ENCODE results near the gene STK40. TPM values are rescaled to one million over a fixed set of nuclear protein-coding genes. Genes with fewer than 3 reads are reported as not detected.

The STK40 gene
- total and polyA plus RNA-seq, 9 of the 15 experiments (the other 6 are each of a cell fraction or from before 2014, with no cell fraction given), result 0.69 to 94.3 (median 39.1) TPM

GRCh38 chr1:36385410-36386264, at the start of gene STK40 (continued):
- TF ChIP-seq CBX3 (IDR thresholded peaks at IDR 0.05; ENCODE audit: borderline replicate concordance in 1 of 2, low read length in 2 of 2), result no peak
- peak; percentile 100 for TF ChIP-seq MBD2 (IDR thresholded peaks at IDR 0.05; ENCODE audit: borderline replicate concordance, low read depth)
- TF ChIP-seq E2F8 (IDR thresholded peaks at IDR 0.05; ENCODE audit: low read depth, partially characterized antibody), result peak; percentile 96
- no peak for TF ChIP-seq MYBL2 (IDR thresholded peaks at IDR 0.05; ENCODE audit: low read depth)
- no peak for TF ChIP-seq MYBL2 (CRISPR knock-in tag; IDR thresholded peaks at IDR 0.05; ENCODE audit: borderline replicate concordance)
- no peak for TF ChIP-seq ZNF785 (CRISPR knock-in tag; IDR thresholded peaks at IDR 0.05)
- no peak for TF ChIP-seq ARID2 (IDR thresholded peaks at IDR 0.05)
- 0 out of 2 replicates have a peak, but pooled peaks have one; percentile 17 for TF ChIP-seq ZNF384 (IDR thresholded peaks at IDR 0.05; ENCODE audit: low read depth, low read length)
- no peak for TF ChIP-seq NCOA4 (IDR thresholded peaks at IDR 0.05; ENCODE audit: partially characterized antibody)
- no peak for TF ChIP-seq TAF7 (tag; IDR thresholded peaks at IDR 0.05)
- TF ChIP-seq MNT (conservative IDR thresholded peaks at IDR 0.05), result peak in 1 of 2 experiments; percentile 50; a peak in 2 of 4 replicates
- TF ChIP-seq FUS (optimal IDR thresholded peaks at IDR 0.05; ENCODE audit: low read depth, low read length), result peak; percentile 20
- peak; percentile 70; the same call in 1 of the 2 replicates for TF ChIP-seq ZBTB7A (IDR thresholded peaks at IDR 0.05; ENCODE audit: borderline replicate concordance, control insufficient read depth, low read depth, low read length)
- no peak for TF ChIP-seq TRIM24 (IDR thresholded peaks at IDR 0.05)
- no peak for TF ChIP-seq HES1 (IDR thresholded peaks at IDR 0.05; ENCODE audit: low read depth)
- no peak for TF ChIP-seq BDP1 (IDR thresholded peaks at IDR 0.05; ENCODE audit: insufficient read depth, insufficient read length)
- TF ChIP-seq ZBTB9 (CRISPR knock-in tag; IDR thresholded peaks at IDR 0.05), result no peak; the same call in 1 of the 2 replicates
- peak; percentile 79 for TF ChIP-seq CXXC5 (CRISPR knock-in tag; IDR thresholded peaks at IDR 0.05)
- no peak for TF ChIP-seq FOXJ3 (CRISPR knock-in tag; IDR thresholded peaks at IDR 0.05)
- no peak for TF ChIP-seq LCOR (CRISPR knock-in tag; IDR thresholded peaks at IDR 0.05)
- no peak for TF ChIP-seq ZFP30 (CRISPR knock-in tag; IDR thresholded peaks at IDR 0.05; ENCODE audit: borderline replicate concordance)
